ENCODE measurements around the gene GALR2. TPM values are rescaled to one million over a fixed set of nuclear protein-coding genes. Genes with fewer than 3 reads are reported as not detected.
A peak's percentile ranks its signal among the peaks of the same experiment; 100 is the strongest.
"Not testable (repeated sequence)": the region's sequence is repeated elsewhere in the genome, so short reads cannot be mapped to it uniquely, and the experiment has no call there.

GALR2 gene
- total RNA-seq, 1 experiment from 2014 or later = 0.61 TPM

DNA sequence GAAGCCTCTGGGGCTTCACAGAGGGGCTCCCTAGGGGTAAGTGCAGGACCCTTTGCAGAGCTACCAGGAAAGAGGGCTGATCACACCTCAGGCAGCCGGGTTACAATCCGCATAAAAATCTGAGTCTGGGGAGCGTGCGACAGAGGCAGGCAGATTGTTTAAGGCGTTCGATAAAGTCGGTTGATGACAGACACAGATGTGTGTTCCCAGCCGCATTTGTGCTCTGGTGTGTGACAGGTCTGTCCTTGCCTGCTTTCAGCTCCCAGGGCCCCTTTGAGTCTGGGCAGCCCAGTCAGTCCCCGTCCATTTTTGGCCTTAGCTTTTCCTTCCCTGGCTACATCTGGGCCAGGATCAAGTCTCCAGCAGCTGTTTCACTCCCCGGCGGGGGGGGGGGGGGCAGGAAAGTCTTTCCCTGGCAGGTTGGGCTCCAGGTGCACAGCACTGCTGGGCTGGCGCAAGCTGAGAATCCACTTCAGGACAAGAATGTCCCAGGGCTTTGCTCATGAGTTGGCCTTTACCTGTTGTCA is 3.1 kb downstream of the GALR2 start:
- CTCF ChIA-PET = interaction anchor here (0.6 to 0.7 kb wide), 4 partner anchors 28 to 1902 kb away, joined by 3 to 9 read pairs (median 4); no protein-coding TSS in a partner anchor

DNA sequence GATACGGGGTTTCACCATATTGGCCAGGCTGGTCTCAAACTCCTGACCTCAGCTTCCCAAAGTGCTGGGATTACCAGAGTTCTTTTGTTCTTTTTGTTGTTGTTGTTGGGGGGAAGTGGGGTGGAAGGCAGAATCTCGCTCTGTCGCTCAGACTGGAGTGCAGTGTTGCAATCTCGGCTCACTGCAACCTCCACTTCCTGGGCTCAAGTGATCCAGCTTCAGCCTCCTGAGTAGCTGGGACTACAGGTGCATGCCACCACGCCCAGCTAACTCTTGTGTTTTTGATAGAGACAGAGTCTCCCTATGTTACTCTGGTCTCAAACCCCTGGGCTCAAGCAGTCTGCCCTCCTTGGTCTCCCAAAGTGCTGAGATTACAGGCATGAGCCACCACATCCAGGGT is 3.8 kb downstream of the GALR2 start:
- Mint-ChIP-seq H3K4me1 (ENCODE audit: low read depth, unreplicated experiment) (peaks cover 11% of the 10 kb centered on the region), H3K27ac (ENCODE audit: unreplicated experiment) (peak overlapping the region; percentile 31), H3K36me3 (ENCODE audit: insufficient read depth, unreplicated experiment) (peaks cover 47% of the 10 kb centered on the region), H3K27me3 (ENCODE audit: unreplicated experiment) (peaks cover 56% of the 10 kb centered on the region)
- BruUV-seq (replicated peaks); H3K4me3 Mint-ChIP-seq (ENCODE audit: low read depth, unreplicated experiment); intact Hi-C loops (cut with micrococcal nuclease; ENCODE audit: unreplicated experiment); H3K9me3 Mint-ChIP-seq (ENCODE audit: low read depth, unreplicated experiment); CTCF ChIA-PET; DNase-seq: not testable (repeated sequence)

More for the DNA sequence above, 3.1 kb downstream of the GALR2 start:
- intact Hi-C loops (cut with micrococcal nuclease; ENCODE audit: unreplicated experiment) = no loop called here
- H3K27ac Mint-ChIP-seq (ENCODE audit: unreplicated experiment) = no peak overlapping the region
- peaks cover 53% of the 10 kb centered on the region for H3K36me3 Mint-ChIP-seq (ENCODE audit: insufficient read depth, unreplicated experiment)
- no peak for DNase-seq
- no peaks in the 10 kb centered on the region for H3K9me3 Mint-ChIP-seq (ENCODE audit: low read depth, unreplicated experiment)
- BruUV-seq (replicated peaks) = no TSS peak
- TF ChIP-seq, protein P1, sequence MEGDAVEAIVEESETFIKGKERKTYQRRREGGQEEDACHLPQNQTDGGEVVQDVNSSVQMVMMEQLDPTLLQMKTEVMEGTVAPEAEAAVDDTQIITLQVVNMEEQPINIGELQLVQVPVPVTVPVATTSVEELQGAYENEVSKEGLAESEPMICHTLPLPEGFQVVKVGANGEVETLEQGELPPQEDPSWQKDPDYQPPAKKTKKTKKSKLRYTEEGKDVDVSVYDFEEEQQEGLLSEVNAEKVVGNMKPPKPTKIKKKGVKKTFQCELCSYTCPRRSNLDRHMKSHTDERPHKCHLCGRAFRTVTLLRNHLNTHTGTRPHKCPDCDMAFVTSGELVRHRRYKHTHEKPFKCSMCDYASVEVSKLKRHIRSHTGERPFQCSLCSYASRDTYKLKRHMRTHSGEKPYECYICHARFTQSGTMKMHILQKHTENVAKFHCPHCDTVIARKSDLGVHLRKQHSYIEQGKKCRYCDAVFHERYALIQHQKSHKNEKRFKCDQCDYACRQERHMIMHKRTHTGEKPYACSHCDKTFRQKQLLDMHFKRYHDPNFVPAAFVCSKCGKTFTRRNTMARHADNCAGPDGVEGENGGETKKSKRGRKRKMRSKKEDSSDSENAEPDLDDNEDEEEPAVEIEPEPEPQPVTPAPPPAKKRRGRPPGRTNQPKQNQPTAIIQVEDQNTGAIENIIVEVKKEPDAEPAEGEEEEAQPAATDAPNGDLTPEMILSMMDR (IDR thresholded peaks at IDR 0.05; ENCODE audit: unreplicated experiment) = no peak
- peaks cover 56% of the 10 kb centered on the region for H3K27me3 Mint-ChIP-seq (ENCODE audit: unreplicated experiment)
- no peak overlapping the region for H3K4me3 Mint-ChIP-seq (ENCODE audit: low read depth, unreplicated experiment)
- H3K4me1 Mint-ChIP-seq (ENCODE audit: low read depth, unreplicated experiment) = peaks cover 11% of the 10 kb centered on the region

DNA sequence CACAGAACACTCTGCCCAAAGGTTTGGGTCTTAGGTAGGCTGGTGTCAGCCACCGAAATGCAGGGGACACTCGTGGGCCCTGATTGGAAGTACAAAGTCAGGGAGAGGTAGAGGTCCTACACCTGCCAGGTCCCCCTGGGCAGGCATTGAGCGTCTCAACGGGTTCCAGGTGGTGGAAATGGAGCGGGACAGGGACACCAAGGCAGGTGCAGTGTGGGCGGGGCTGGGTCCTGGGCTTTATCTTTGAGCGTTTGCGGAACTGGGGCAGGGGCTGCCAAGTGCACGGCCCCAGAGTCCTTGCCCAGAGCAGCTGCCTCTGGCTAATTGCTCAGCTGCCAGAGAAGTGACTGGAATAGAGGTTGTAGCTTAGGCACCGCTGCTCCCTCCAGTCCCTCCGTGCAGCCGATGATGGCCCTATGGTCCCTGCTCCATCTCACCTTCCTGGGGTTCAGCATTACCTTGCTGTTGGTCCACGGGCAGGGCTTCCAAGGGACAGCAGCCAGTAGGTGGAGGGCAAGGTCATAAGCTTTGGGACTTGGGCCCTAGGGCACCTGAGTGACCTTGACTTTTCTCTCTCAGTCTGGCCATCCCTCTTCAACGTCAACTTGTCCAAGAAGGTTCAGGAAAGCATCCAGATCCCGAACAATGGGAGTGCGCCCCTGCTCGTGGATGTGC is 4.4 kb downstream of the GALR2 start, which contains the start of gene ZACN:
ZACN (plus strand) TSS at position 323 of the 675 bp plus-strand sequence; CDS start at position 406, 83 bp downstream.
- Mint-ChIP-seq H3K4me3 (ENCODE audit: low read depth, unreplicated experiment) (no peak within 1 kb of the TSS), H3K4me1 (ENCODE audit: low read depth, unreplicated experiment) (peaks cover 11% of the 10 kb centered on the region), H3K27ac (ENCODE audit: unreplicated experiment) (peak within 1 kb of the TSS; percentile 31), H3K36me3 (ENCODE audit: insufficient read depth, unreplicated experiment) (peaks cover 50% of the 10 kb centered on the region), H3K9me3 (ENCODE audit: low read depth, unreplicated experiment) (no peaks in the 10 kb centered on the region), H3K27me3 (ENCODE audit: unreplicated experiment) (peaks cover 56% of the 10 kb centered on the region)
- TF ChIP-seq, protein P1 (IDR thresholded peaks at IDR 0.05; ENCODE audit: unreplicated experiment) = no peak
- no TSS peak for BruUV-seq (replicated peaks)
- intact Hi-C loops (cut with micrococcal nuclease; ENCODE audit: unreplicated experiment) = no loop called here
- no peak for DNase-seq
- CTCF ChIA-PET = interaction anchor here (1.6 kb wide), 1 partner anchor 65 kb away, joined by 6 read pairs; no protein-coding TSS in a partner anchor

DNA sequence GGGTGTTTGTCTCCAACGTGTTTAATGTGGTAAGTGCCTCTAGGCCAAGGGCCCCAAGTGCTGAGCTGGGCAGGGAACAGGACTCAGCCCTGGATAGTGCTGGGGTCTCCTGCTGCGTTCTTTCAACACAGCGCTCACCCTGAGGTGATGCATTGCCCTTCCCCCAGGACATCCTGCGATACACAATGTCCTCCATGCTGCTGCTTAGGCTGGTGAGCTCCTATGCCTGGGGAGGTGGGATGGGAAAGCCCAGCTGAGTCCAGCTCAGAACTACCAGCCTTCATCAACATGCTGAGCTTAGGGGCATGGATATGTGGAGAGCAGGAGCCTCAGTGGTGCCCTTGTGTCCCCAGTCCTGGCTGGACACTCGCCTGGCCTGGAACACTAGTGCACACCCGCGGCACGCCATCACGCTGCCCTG is 5.0 kb downstream of the GALR2 start:
- CTCF ChIA-PET = interaction anchor here (1.6 kb wide), 1 partner anchor 65 kb away, joined by 6 read pairs; no protein-coding TSS in a partner anchor
- H3K27ac Mint-ChIP-seq (ENCODE audit: unreplicated experiment) = no peak overlapping the region
- H3K4me3 Mint-ChIP-seq (ENCODE audit: low read depth, unreplicated experiment) = no peak overlapping the region
- H3K27me3 Mint-ChIP-seq (ENCODE audit: unreplicated experiment) = peaks cover 52% of the 10 kb centered on the region
- TF ChIP-seq, protein P1 (IDR thresholded peaks at IDR 0.05; ENCODE audit: unreplicated experiment) = no peak
- TSS peak; percentile 3 for BruUV-seq (replicated peaks)
- no peak for DNase-seq
- peaks cover 10% of the 10 kb centered on the region for H3K4me1 Mint-ChIP-seq (ENCODE audit: low read depth, unreplicated experiment)
- peaks cover 51% of the 10 kb centered on the region for H3K36me3 Mint-ChIP-seq (ENCODE audit: insufficient read depth, unreplicated experiment)
- intact Hi-C loops (cut with micrococcal nuclease; ENCODE audit: unreplicated experiment) = no loop called here
- H3K9me3 Mint-ChIP-seq (ENCODE audit: low read depth, unreplicated experiment) = no peaks in the 10 kb centered on the region
